Dermis microvascular lymphatic vessel endothelial cell (primary cell): Measurements from ENCODE around the gene USP44. TPM values are rescaled to one million over a fixed set of nuclear protein-coding genes. Genes with fewer than 3 reads are reported as not detected.
"Not testable (repeated sequence)": the region's sequence is repeated elsewhere in the genome, so short reads cannot be mapped to it uniquely, and the experiment has no call there.

Experiments
- DNase-seq, 2 donors: peaks; one replicate each; pipeline versions ENCODE4 v3.0.0 to v3.0.0-alpha.2; 2010; ENCODE audit warnings: low read depth in 2 of 2
- total RNA-seq: library from RNA; depleted of rRNA; stranded (reverse); fragments of >200 nt; gene quantifications from 2 replicates; pipeline ENCODE4 v1.2.1, GENCODE V29; 2014

USP44 gene
- total RNA-seq, 1 donor from 2014 or later: 3.1 TPM

GRCh38 chr12:95511977-95512376 lies 39.3 kb downstream of the USP44 start:
- DNase-seq: no peak

- no peak for DNase-seq
Measured at GRCh38 chr12:95509300-95509699, 42.0 kb downstream of the USP44 start.

DNA sequence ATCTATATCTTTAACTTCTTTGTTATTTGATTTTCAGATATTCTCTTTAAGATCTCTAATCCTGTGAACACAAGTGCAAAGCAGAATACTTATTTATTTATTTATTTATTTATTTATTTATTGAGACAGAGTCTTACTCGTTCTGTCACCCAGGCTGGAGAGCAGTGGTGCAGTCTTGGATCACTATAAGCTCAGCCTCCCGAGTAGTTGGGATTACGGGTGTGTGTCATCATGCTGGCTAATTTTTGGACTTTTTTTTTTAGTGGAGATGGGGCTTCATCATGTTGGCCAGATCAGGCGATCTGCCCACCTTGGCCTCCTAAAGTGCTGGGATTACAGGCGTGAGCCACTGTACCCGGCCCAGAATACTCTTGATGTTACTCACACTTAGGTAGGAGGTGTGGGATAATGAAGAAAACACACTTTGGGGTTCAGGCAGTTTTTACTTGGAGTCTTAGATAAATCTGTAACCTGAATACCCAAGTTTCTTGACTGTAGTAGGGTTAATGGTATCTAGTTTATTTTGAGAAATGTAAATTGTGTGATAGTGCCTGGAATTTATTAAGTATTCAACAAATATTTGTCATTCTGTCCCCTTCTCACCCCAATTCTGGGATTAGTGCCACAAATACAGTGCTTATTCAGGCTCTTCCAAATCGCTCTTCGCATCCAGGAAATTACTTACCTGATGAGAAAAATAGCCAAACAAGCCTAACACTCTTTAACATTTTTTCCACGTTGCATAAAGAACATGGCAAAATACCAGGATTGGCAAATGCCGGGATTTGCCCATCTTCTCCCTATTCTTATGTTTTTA lies 44.4 kb downstream of the USP44 start:
- DNase-seq: no peak

DNA sequence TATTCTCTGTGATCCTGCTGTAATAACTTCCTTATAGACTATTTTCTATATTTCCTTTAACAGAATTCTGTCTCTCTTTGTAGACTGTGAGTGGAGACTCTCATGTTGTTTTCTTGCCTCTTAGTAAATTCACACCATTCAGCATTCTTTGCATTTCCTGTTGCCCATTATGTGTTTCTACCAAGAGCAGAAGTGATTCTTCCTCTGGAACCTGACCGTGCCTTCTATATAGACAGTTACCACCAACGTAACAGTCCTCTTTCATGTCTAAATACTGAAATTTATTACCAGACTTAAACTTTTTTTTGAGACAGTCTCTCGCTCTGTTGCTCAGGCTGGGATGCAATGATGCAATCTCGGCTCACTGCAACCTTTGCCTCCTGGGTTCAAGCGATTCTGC lies 46.2 kb downstream of the USP44 start:
- DNase-seq: no peak

GRCh38 chr12:95504140-95504539 lies 47.1 kb downstream of the USP44 start:
- no peak for DNase-seq

- no peak for DNase-seq
Measured at GRCh38 chr12:95499772-95500171, 51.5 kb downstream of the USP44 start.

DNA sequence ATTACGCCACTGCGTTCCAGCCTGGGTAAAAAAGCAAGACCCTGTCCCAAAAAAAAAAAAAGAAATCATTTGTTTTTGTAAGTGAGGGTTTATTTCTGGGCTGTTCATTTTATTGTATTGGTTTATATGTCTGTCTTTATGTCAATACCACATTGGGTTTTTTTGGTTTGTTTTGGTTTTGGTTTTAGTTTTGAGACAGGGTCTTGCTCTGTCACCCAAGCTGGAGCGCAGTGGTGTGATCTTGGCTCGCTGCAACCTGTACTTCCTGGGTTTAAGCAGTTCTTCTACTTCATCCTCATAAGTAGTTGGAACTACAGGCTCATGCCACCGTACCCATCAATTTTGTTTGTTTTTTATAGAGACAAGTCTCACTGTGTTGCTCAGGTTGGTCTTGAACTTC lies 52.3 kb downstream of the USP44 start:
- no peak for DNase-seq

DNA sequence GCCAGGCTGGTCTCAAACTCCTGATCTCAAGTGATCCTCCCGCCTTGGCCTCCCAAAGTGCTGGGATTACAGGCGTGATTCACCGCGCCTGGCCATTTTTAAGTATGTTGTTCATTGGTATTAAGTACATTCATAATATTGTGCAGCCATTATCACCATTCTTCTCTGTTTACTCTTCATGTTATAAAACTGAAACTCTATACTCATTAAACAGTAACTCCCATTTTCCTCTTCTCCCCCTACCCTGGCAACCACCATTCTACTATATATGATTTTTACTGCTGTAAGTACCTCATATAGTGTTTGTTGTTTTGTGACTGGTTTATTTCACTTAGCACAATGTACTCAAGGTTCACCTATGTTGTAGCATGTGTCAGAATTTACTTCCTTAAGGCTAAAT lies 54.2 kb downstream of the USP44 start:
- no peak for DNase-seq

DNA sequence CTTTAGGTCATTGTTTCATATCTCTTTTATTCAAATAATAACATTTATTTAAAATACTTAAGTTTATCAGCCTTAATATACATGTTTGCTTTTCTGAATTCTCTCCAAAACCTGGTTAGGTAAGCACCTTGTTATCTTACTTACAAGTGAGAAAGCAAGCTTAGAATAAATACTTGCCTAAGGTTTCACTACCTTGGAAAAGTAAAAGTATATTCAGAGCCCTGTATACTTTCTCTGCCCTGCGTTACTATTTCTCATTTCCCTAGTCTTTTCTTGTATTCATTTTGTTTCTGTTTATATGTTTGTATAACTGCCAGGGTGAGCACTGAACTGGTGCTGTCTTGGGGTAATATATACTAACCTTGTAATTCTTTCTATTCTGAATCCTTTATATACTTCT lies 55.8 kb downstream of the USP44 start:
- no peak for DNase-seq

DNA sequence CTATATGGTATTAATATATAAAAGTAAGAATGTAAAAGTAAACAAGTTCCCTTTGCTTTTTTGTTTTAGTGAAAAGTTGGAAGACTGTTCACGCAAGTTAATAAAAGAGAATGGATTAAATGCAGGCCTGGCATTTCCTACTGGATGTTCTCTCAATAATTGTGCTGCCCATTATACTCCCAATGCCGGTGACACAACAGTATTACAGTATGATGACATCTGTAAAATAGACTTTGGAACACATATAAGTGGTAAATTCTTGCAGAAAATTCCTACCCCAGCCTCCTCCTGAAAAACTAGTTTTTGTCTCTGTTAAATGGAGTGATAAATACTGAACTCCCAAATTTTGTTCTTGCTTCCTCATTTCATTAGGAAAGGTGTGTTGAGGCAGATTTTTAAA lies 56.4 kb downstream of the USP44 start:
- DNase-seq: no peak

GRCh38 chr12:95492462-95492861 lies 58.8 kb downstream of the USP44 start:
- DNase-seq: no peak

DNA sequence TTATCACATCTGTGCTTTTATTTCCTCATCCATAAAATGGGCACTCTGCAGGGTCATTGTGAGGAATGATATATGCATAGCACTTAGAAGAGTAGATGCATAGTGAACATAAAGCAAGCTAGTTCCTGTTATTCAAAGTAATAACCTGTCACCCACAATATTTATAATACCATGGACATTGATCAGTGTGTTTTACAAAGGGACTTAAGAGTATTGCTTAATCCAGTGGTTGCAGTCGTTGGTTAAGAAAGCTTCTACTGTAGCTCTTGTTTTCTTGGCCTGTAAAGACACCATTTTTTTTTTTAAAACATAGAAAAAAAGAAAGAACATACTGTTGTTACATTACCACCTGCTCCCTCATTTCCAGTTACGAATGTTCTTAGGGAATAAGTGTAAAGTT lies 64.3 kb downstream of the USP44 start:
- no peak for DNase-seq

DNA sequence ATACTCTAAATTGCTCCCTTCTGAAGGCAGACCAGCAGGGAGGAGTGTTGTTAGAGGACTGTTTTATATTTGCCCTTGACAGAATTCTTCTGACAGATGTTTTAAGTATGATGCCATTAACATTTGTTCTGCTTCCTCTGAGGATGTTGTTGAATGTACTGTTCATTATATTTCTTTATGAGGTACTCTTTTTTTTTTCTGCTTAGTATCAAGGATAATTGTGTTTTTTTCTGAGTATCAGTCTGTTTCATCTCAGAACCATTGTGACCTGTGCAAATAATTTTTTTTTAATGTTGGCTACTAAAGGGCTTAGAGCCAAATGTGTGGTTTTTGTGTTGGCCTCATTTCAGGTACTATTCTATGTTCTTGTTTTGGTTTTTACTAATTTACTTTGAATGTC lies 66.8 kb downstream of the USP44 start:
- DNase-seq: peak in 1 of 2 donors; percentile 30

GRCh38 chr12:95482564-95482963 lies 68.7 kb downstream of the USP44 start:
- DNase-seq: not testable (repeated sequence)

GRCh38 chr12:95481888-95482287 lies 69.4 kb downstream of the USP44 start:
- DNase-seq: no peak

GRCh38 chr12:95481072-95481471 lies 70.2 kb downstream of the USP44 start:
- peak in 1 of 2 donors; percentile 31 for DNase-seq

DNA sequence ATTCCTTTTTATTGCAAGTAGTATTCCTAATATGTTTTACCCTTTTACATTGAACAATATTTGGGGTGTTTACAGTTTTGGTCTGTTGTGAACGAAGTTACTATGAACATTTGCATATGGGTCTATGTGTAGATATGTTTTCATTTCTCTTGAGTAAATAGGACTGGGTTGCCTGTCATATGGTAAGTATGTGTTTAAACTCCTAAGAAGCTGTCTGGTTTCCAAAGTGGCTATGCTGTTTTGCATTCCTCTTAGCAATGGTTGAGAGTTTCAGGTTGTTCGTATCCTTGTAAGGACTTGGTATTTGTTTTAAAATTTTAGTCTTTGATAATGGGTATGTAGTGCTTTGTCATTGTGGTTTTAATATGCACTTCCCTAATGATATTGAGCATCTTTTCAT lies 71.0 kb downstream of the USP44 start:
- DNase-seq: no peak

- no peak for DNase-seq
Measured at GRCh38 chr12:95474660-95474958, 76.7 kb downstream of the USP44 start.

DNA sequence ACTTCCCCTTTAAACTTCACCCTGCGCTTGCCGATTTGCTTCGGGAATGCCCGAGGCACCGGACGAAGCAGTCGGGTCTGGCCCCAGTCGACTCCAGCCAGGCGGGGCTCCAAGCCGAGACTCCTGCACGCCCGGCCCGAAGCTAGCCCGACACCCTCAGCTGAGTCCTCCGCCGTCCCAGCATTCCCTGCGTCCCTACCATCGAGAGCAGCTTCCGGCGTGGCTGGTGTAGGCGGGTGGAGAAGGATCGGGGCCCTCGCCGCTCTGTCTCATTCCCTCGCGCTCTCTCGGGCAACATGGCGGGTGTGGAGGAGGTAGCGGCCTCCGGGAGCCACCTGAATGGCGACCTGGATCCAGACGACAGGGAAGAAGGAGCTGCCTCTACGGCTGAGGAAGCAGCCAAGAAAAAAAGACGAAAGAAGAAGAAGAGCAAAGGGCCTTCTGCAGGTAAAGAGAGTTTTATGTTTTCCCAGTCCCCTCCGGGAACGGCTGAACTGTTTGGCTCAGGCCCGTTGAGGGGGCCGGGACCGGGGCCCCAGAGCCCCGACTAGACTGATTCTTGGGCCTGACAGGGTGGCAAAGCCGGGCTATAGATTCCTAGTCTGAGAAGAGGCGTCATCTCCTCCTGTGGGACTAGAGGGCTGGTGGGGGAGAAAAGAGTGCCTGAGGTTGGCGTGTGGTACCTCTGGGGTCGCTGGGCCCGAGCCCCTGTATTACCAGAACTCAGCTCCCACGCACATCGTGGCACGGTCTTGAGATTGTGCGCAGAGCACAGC lies 77.2 kb downstream of the USP44 start, which contains the start of gene METAP2:
METAP2 (plus strand) TSS at position 269 of the 776 bp plus-strand sequence; CDS start at position 297, 28 bp downstream.
- peak; percentile 86 to 96 for DNase-seq

GRCh38 chr12:95473231-95473883 lies 77.9 kb downstream of the USP44 start:
- DNase-seq: peak; percentile 36 to 50

DNA sequence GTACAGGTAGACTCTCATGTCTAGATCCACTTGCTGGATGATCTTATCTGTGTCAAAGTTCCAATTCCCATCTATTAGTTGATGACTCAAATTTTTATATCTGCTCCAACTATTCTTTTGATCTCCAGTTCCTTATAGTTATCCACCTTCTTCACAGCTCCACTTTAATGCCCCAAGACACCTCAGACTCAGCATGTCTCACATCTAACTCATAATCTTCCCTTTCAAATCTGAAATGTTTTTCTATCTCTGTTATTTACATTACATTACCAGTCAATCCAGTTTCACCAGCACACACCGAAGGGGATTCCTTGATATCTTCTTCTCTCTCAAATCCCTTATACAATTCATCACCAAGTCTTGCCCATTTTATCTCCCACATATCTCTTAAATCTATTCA lies 81.0 kb downstream of the USP44 start:
- no peak for DNase-seq
